Pancreas (tissue), 10 donors: ENCODE results near the gene CASZ1. TPM values are rescaled to one million over a fixed set of nuclear protein-coding genes. Genes with fewer than 3 reads are reported as not detected.

Source experiments
- ATAC-seq, 4 donors: fragments of 200-7000 bp; cut with Tn5 transposase; one replicate each; pipeline versions ENCODE4 v1.8.0 to v1.9.1; 2020; ENCODE audit warnings: mild to moderate bottlenecking in 4 of 4, moderate library complexity in 4 of 4
- DNase-seq, 6 donors: peaks; one replicate each; pipeline ENCODE4 v3.0.0-alpha.2; 2020
- FAIRE-seq: peaks from 2 replicates; lab custom pipeline; 2012; peaks lifted over from hg19 to GRCh38; lab: Jason Lieb, UNC
- H3K27ac ChIP-seq, 4 donors: fragments of 200-600 bp; sonication (generic); 1 replicate in 3 of 4; 2 replicates in 1 of 4; pipeline versions ENCODE4 v1.5.0 to v1.8.0; 2020
- H3K27me3 ChIP-seq, 4 donors: fragments of 200-600 bp; one replicate each; pipeline ENCODE4 v1.8.0; 2021
- H3K36me3 ChIP-seq, 3 donors: fragments of 200-600 bp; sonication (generic) in 1 of 3; one replicate each; pipeline versions ENCODE4 v1.5.0 to v1.8.0; 2020 to 2021
- H3K4me1 ChIP-seq, 3 donors: fragments of 200-600 bp; one replicate each; pipeline ENCODE4 v1.8.0; 2021
- H3K4me3 ChIP-seq, 4 donors: fragments of 200-600 bp; sonication (generic) in 2 of 4; one replicate each; pipeline versions ENCODE4 v1.5.0 to v1.8.0; 2020 to 2021
- H3K9me3 ChIP-seq, 4 donors: fragments of 200-600 bp; one replicate each; pipeline ENCODE4 v1.8.0; 2021
- WGBS, 2 donors: extraction: QIAGEN DNeasy Blood & Tissue Kit; methylation state at CpG; one replicate each; pipeline ENCODE4 v1.1.7; 2013; 5-methylcytosine and 5-hydroxymethylcytosine counted together
- intact Hi-C, 3 donors: fragments of 100-400 bp; cut with DNase I; formaldehyde crosslinking; loops; one replicate each; pipeline versions ENCODE4 v1.11.1 to v1.14.2; 2022
- polyA plus RNA-seq, 2 donors: library from polyadenylated mRNA; stranded (reverse); fragments of 200-250 nt; gene quantifications; one replicate each; pipeline ENCODE4 v1.2.3, GENCODE V29; 2013
- total RNA-seq, 6 donors: library from RNA; stranded (reverse); fragmentation: NEBNext Ultra II Directional in 4 of 6; extraction: Animal tissue kit (Norgen Biotek cat#: 25700) in 4 of 6; gene quantifications; one replicate each; pipeline versions ENCODE4 v1.2.1 to v1.2.4, GENCODE V29; 2021 to 2023
- TF ChIP-seq, protein P1 (sequence below), 4 donors: fragments of 200-600 bp; sonication (generic) in 3 of 4; IDR thresholded peaks; one replicate each; pipeline versions ENCODE4 v1.5.0 to v1.8.0; 2021; ENCODE audit warnings: antibody characterized with exemption in 4 of 4
- donor health status: healthy with polysubstance abuse.
- donor health status: DM: no; HTN: no; CAD: no; lungs with moderate emphysema.
- donor health status: DM: no; HTN: no; CAD: no.
- donor health status: control.
- donor health status: control.
- donor health status: Bipolar disorder and iron deficiency.
- donor health status: DM: yes; HTN: yes; CAD: no.
- donor health status: DM: no; HTN: no; CAD: no.
- donor health status: DM: no; HTN: no; CAD: no.
- donor health status: DM: yes; HTN: yes; CAD: no.

CASZ1 gene
- total and polyA plus RNA-seq, 8 donors: 6.7 to 18.9 (median 13.8) TPM

- H3K4me3 ChIP-seq: no peak overlapping the region
- peak in 1 of 4 donors; percentile 21 for ATAC-seq
Observed at GRCh38 chr1:10635992-10636391, 160.5 kb downstream of the CASZ1 start.

DNA sequence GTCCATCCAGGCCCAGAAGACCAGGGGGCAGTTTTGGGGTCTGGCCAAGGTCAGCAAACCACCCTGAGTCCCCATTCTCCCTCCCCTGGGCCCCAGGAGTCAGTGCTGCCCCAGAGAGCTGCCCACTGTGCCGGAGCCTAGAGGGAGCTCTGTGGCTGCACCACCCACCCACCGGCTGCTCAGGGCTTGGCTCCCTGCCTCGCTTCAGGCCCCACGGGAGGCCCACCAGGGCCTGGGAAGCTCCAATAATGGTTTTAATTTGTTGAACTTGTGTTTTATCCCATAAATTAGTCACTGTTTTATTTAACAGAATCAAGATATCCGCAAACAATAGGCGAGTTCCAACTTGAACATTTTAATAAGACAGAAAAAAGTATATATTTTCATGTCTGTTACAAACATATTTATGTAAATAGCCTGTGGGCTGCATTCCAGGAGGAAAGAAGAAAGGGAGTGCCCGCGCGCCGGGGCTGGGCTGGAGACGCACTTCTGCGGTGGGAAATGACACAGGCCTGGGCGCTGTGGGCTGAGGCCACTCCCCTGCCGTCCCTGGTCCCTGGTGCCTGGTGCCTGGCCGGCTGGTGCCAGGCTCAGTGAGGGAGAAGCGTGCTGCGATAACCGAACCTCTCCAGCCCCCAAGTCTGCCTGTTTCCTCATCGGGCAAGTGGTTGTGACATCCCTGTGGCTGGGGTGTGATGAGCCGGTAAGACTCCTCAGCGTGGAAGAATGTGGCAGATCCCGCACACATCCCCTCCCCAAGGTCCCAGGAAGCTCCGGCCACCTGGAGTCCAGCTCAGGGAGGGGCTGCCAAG is 161.2 kb downstream of the CASZ1 start:
- no peaks in the 10 kb centered on the region for H3K4me1 ChIP-seq
- TF ChIP-seq, protein P1, sequence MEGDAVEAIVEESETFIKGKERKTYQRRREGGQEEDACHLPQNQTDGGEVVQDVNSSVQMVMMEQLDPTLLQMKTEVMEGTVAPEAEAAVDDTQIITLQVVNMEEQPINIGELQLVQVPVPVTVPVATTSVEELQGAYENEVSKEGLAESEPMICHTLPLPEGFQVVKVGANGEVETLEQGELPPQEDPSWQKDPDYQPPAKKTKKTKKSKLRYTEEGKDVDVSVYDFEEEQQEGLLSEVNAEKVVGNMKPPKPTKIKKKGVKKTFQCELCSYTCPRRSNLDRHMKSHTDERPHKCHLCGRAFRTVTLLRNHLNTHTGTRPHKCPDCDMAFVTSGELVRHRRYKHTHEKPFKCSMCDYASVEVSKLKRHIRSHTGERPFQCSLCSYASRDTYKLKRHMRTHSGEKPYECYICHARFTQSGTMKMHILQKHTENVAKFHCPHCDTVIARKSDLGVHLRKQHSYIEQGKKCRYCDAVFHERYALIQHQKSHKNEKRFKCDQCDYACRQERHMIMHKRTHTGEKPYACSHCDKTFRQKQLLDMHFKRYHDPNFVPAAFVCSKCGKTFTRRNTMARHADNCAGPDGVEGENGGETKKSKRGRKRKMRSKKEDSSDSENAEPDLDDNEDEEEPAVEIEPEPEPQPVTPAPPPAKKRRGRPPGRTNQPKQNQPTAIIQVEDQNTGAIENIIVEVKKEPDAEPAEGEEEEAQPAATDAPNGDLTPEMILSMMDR (IDR thresholded peaks at IDR 0.05): no peak
- peaks cover 0 to 14% (median 6%) of the 10 kb centered on the region in 3 donors for H3K36me3 ChIP-seq
- no peaks in the 10 kb centered on the region for H3K27me3 ChIP-seq
- 63 to 65% methylated on average over 23 of the region's 23 CpGs for WGBS, 2 donors
- H3K27ac ChIP-seq: no peak overlapping the region
- intact Hi-C loops: no loop called here
- ATAC-seq (peak in 3 of 4 donors; percentile 17 to 44 (median 23)), FAIRE-seq (no peak), DNase-seq (peak in 2 of 6 donors; percentile 28 to 62)
- H3K9me3 ChIP-seq: no peaks in the 10 kb centered on the region
- H3K4me3 ChIP-seq: no peak overlapping the region

More at GRCh38 chr1:10635992-10636391, 160.5 kb downstream of the CASZ1 start:
- peaks cover 0 to 14% (median 6%) of the 10 kb centered on the region in 3 donors for H3K36me3 ChIP-seq
- DNase-seq (peak in 2 of 6 donors; percentile 41 to 81), FAIRE-seq (no peak)
- no peaks in the 10 kb centered on the region for H3K27me3 ChIP-seq
- 88 to 89% methylated on average over 18 of the region's 18 CpGs for WGBS, 2 donors
- H3K4me1 ChIP-seq: no peaks in the 10 kb centered on the region
- TF ChIP-seq, protein P1 (IDR thresholded peaks at IDR 0.05): no peak
- H3K27ac ChIP-seq: no peak overlapping the region
- no peaks in the 10 kb centered on the region for H3K9me3 ChIP-seq
- intact Hi-C loops: no loop called here

GRCh38 chr1:10634428-10635084 is 161.9 kb downstream of the CASZ1 start:
- Histone ChIP-seq H3K9me3 (no peaks in the 10 kb centered on the region), H3K27me3 (no peaks in the 10 kb centered on the region), H3K4me1 (no peaks in the 10 kb centered on the region), H3K36me3 (peaks cover 0 to 8% (median 3%) of the 10 kb centered on the region in 3 donors), H3K4me3 (no peak overlapping the region), H3K27ac (no peak overlapping the region)
- DNase-seq: peak in 2 of 6 donors; percentile 33 to 69
- FAIRE-seq: no peak
- ATAC-seq: peak in 2 of 4 donors; percentile 11 to 14
- TF ChIP-seq, protein P1 (IDR thresholded peaks at IDR 0.05): no peak
- intact Hi-C loops: no loop called here
- WGBS, 2 donors: 79 to 86% methylated on average over 23 of the region's 23 CpGs

GRCh38 chr1:10634075-10634427 is 162.4 kb downstream of the CASZ1 start:
- intact Hi-C loops: no loop called here
- TF ChIP-seq, protein P1 (IDR thresholded peaks at IDR 0.05): no peak
- peak in 1 of 4 donors; percentile 7 for ATAC-seq
- no peak for FAIRE-seq
- H3K36me3 ChIP-seq: peaks cover 0 to 5% (median 0%) of the 10 kb centered on the region in 3 donors
- 91 to 96% methylated on average over 7 to 8 of the region's 8 CpGs for WGBS, 2 donors
- peaks cover 0 to under 1% (median 0%) of the 10 kb centered on the region in 3 donors for H3K4me1 ChIP-seq
- H3K27me3 ChIP-seq: no peaks in the 10 kb centered on the region
- no peaks in the 10 kb centered on the region for H3K9me3 ChIP-seq
- DNase-seq: no peak
- no peak overlapping the region for H3K27ac ChIP-seq
- H3K4me3 ChIP-seq: no peak overlapping the region
